ENCODE measurements around the gene SIGLEC15.

DNA sequence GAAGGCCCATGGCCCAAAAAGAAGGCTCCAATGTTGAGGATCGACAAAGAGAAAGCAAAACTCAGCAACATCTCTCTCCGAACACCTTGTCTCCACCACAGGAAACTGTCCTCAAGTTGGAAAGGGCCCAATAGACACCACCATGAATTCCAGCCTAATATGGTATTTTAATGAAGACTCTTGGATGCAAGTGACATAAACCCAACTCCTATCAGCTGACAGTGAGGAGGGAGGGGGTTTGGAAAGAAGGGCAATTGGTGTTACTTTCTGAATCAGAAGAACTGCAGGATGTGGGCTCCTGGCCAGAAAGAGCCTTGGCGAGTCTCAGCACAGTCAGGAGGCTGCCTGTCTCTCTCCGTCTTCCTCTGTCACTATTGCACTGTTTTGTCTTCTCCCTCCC, 40.3 kb upstream of the SIGLEC15 start:
- TF ChIP-seq, protein P1, sequence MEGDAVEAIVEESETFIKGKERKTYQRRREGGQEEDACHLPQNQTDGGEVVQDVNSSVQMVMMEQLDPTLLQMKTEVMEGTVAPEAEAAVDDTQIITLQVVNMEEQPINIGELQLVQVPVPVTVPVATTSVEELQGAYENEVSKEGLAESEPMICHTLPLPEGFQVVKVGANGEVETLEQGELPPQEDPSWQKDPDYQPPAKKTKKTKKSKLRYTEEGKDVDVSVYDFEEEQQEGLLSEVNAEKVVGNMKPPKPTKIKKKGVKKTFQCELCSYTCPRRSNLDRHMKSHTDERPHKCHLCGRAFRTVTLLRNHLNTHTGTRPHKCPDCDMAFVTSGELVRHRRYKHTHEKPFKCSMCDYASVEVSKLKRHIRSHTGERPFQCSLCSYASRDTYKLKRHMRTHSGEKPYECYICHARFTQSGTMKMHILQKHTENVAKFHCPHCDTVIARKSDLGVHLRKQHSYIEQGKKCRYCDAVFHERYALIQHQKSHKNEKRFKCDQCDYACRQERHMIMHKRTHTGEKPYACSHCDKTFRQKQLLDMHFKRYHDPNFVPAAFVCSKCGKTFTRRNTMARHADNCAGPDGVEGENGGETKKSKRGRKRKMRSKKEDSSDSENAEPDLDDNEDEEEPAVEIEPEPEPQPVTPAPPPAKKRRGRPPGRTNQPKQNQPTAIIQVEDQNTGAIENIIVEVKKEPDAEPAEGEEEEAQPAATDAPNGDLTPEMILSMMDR (IDR thresholded peaks at IDR 0.05 in 4 of 5, conservative IDR thresholded peaks at IDR 0.05 in 1 of 5): no peak
- TF ChIP-seq POLR2A (IDR thresholded peaks at IDR 0.05): no peak
